KMS-11 (cell line): ENCODE results near the gene PFDN1.
"Not testable (repeated sequence)": the region's sequence is repeated elsewhere in the genome, so short reads cannot be mapped to it uniquely, and the experiment has no call there.

Source experiments
- H2AFZ ChIP-seq: fragments of 200-600 bp; sonication (generic); 2 replicates; pipeline ENCODE4 v1.6.1; 2016; ENCODE audit warnings: antibody characterized with exemption, mixed run types, low read depth
- H3K27ac ChIP-seq: fragments of 200-600 bp; sonication (generic); 2 replicates; pipeline ENCODE4 v1.6.1; 2016; ENCODE audit warnings: mild to moderate bottlenecking, mixed run types
- H3K27me3 ChIP-seq: fragments of 200-600 bp; sonication (generic); 2 replicates; pipeline ENCODE4 v1.6.1; 2017; ENCODE audit warnings: mild to moderate bottlenecking, low read depth, mixed run types, moderate library complexity; ENCODE audit not compliant: insufficient read depth
- H3K36me3 ChIP-seq: fragments of 200-600 bp; sonication (generic); 2 replicates; pipeline ENCODE4 v1.6.1; 2017; ENCODE audit warnings: mild to moderate bottlenecking, mixed run types; ENCODE audit not compliant: insufficient read depth
- H3K4me1 ChIP-seq: fragments of 200-600 bp; sonication (generic); 2 replicates; pipeline ENCODE4 v1.6.1; 2016; ENCODE audit warnings: mild to moderate bottlenecking, low read depth, mixed run types; ENCODE audit not compliant: poor library complexity, severe bottlenecking
- H3K4me2 ChIP-seq: fragments of 200-600 bp; sonication (generic); 2 replicates; pipeline ENCODE4 v1.7.0; 2016; ENCODE audit warnings: mild to moderate bottlenecking, mixed run types
- H3K4me3 ChIP-seq: fragments of 200-600 bp; sonication (generic); IDR thresholded peaks from 2 replicates; pipeline ENCODE4 v1.6.1; 2017; ENCODE audit warnings: low read depth, low read length, mixed read lengths; ENCODE audit not compliant: insufficient read depth
- H3K79me2 ChIP-seq: fragments of 200-600 bp; sonication (generic); 2 replicates; pipeline ENCODE4 v1.6.1; 2016; ENCODE audit warnings: low read depth, mixed run types; ENCODE audit not compliant: insufficient read depth
- H3K9ac ChIP-seq: fragments of 200-600 bp; sonication (generic); 2 replicates; pipeline ENCODE4 v1.6.1; 2016; ENCODE audit warnings: mild to moderate bottlenecking, mixed run types
- H4K20me1 ChIP-seq: fragments of 200-600 bp; sonication (generic); 2 replicates; pipeline ENCODE4 v1.6.1; 2016; ENCODE audit warnings: mild to moderate bottlenecking, mixed run types; ENCODE audit not compliant: insufficient read depth
- TF ChIP-seq, protein P1 (sequence below): fragments of 200-600 bp; sonication (generic); conservative IDR thresholded peaks from 2 replicates; pipeline ENCODE4 v1.6.1; 2017; ENCODE audit warnings: low read depth, mild to moderate bottlenecking, antibody characterized with exemption, low read length, moderate library complexity, mixed read lengths

PFDN1 gene

DNA sequence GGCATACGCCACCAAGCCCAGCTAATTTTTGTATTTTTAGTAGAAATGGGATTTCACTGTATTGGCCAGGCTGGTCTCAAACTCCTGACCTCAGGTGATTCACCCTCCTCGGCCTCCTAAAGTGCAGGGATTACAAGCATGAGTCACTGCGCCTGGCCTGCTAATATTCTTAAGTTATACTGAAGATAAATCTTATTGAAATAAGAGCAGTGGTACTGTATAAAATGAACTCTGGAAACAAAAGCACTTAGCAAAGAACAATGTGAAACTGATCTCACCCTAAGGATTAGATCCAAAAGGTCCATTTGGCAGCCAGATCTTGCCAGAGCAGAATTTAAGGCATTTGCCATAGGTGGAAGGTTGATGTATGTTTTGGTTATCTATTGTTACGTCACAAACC is 100.8 kb downstream of the PFDN1 start:
- H3K79me2 ChIP-seq: no peaks in the 10 kb centered on the region

DNA sequence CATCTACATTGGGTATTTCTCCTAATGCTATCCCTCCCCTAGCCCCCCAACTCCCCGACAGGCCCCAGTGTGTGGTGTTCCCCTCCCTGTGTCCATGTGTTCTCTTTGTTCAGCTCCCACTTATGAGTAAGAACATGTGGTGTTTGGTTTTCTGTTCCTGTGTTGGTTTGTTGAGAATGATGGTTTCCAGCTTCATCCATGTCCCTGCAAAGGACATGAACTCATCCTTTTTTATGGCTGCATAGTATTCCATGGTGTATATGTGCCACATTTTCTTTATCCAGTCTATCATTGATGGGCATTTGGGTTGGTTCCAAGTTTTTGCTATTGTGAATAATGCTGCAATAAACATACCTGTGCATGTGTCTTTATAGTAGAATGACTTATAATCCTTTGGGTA is 104.0 kb downstream of the PFDN1 start:
- not testable (repeated sequence) for H3K27me3 ChIP-seq, H3K4me1 ChIP-seq, H4K20me1 ChIP-seq, H3K9ac ChIP-seq, H3K4me2 ChIP-seq, H3K36me3 ChIP-seq, H3K79me2 ChIP-seq, H3K4me3 ChIP-seq, H3K27ac ChIP-seq, H2AFZ ChIP-seq

More for the DNA sequence above, 100.8 kb downstream of the PFDN1 start:
- TF ChIP-seq, protein P1, sequence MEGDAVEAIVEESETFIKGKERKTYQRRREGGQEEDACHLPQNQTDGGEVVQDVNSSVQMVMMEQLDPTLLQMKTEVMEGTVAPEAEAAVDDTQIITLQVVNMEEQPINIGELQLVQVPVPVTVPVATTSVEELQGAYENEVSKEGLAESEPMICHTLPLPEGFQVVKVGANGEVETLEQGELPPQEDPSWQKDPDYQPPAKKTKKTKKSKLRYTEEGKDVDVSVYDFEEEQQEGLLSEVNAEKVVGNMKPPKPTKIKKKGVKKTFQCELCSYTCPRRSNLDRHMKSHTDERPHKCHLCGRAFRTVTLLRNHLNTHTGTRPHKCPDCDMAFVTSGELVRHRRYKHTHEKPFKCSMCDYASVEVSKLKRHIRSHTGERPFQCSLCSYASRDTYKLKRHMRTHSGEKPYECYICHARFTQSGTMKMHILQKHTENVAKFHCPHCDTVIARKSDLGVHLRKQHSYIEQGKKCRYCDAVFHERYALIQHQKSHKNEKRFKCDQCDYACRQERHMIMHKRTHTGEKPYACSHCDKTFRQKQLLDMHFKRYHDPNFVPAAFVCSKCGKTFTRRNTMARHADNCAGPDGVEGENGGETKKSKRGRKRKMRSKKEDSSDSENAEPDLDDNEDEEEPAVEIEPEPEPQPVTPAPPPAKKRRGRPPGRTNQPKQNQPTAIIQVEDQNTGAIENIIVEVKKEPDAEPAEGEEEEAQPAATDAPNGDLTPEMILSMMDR: no peak
- H3K36me3 ChIP-seq: no peaks in the 10 kb centered on the region
- H3K27ac ChIP-seq: no peak overlapping the region
- H4K20me1 ChIP-seq: no peaks in the 10 kb centered on the region
- no peak overlapping the region for H3K4me3 ChIP-seq
- no peak overlapping the region for H3K4me2 ChIP-seq
- H3K9ac ChIP-seq: no peak overlapping the region
- H3K27me3 ChIP-seq: no peaks in the 10 kb centered on the region
- H2AFZ ChIP-seq: no peak overlapping the region
- peaks cover 5% of the 10 kb centered on the region for H3K4me1 ChIP-seq

DNA sequence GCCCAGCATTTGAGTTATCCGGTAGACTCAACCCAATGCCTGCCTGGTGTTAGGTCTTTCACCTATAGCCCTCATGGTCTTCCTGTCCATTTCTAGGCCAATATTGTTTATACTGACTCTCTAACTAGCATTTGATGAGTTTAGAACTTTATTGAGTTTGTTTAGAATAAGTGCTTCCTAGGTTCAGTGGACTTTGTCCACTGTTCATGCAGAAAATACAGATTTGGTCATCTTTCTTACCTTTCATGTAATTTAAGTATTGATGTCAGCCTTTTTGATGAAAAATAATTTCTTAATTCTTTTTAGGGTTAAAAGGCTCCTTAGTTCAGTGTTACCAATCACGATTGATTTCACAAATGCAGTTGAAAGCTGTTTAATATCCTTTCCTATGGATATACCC is 105.9 kb downstream of the PFDN1 start:
- no peaks in the 10 kb centered on the region for H3K79me2 ChIP-seq
- H3K27ac ChIP-seq: no peak overlapping the region
- TF ChIP-seq, protein P1: no peak
- H3K4me2 ChIP-seq: no peak overlapping the region
- no peak overlapping the region for H3K9ac ChIP-seq
- H3K4me1 ChIP-seq: no peaks in the 10 kb centered on the region
- H3K27me3 ChIP-seq: no peaks in the 10 kb centered on the region
- H4K20me1 ChIP-seq: no peaks in the 10 kb centered on the region
- no peak overlapping the region for H2AFZ ChIP-seq
- H3K4me3 ChIP-seq: no peak overlapping the region
- no peaks in the 10 kb centered on the region for H3K36me3 ChIP-seq

DNA sequence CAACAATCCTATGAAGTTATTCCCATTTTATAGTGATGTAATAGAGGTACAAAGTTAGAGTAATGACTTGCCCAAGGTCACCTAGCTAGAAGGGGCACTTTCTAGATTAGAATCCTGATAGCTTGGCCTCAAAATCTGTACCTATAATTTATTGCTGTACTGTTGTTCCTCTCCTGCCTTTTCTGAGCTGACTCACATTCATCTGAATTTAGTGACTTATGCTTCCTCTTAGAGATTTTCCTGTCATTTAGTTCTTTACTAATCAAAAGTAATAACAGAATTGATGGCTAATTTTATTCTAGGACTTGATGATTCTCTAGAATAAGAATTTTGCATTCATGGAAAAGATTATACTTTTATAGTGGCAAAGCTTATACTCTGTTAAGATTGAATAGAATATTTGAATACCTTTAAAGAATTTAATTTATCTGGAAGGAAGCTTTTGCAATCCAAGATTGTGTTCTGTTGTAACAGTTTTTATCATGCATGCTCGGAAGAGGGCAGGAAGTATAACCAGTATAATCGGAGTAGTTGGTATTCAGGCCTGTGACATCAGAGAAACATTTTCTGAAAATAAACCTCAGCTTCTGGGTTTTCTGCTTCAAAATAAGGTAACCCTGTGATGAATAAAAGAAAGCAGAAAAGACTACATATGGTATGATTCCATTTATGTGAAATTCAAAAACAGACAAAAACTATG is 106.6 kb downstream of the PFDN1 start:
- H3K4me2 ChIP-seq: no peak overlapping the region
- H3K4me3 ChIP-seq: no peak overlapping the region
- H3K9ac ChIP-seq: no peak overlapping the region
- H3K4me1 ChIP-seq: no peaks in the 10 kb centered on the region
- H4K20me1 ChIP-seq: no peaks in the 10 kb centered on the region
- H3K27ac ChIP-seq: no peak overlapping the region
- TF ChIP-seq, protein P1: no peak
- no peak overlapping the region for H2AFZ ChIP-seq
- no peaks in the 10 kb centered on the region for H3K36me3 ChIP-seq
- no peaks in the 10 kb centered on the region for H3K79me2 ChIP-seq
- no peaks in the 10 kb centered on the region for H3K27me3 ChIP-seq
